ENCODE measurements around the gene CIT.

Gene CIT

DNA sequence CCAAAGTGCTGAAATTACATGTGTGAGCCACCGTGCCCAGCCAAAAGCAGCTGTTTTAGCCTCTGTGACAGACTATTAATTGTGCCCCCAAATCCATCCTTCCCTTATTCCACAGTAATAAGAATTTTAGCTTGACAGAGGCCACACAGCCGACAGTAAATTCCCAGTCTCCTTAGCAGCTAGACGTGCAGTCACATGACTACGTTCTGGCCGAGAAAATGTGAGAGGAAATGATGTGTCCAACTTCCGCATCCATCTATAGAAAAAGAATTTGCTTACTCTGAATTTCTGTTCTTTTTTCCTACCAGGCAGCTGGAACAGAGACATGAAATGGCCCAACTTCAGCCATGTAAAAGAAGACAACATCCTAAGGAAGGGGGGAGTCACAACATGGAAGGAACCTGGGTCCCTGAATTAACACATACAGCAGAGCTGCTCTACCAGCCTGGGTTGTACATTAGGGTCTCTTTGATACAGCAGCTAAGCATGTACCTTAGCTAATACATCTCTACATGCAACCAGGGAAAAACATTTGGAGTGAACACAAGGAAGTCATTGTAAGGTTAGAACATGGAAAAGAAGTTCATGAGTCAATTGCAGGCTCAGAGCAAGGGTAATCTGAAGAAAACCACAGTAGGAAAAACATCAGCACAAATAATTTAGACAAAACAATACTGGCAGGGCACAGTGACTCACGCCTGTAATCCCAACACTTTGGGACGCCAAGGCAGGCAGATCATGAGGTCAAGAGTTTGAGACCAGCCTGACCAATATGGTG lies 35.5 kb downstream of the CIT start:
- no peaks in the 10 kb centered on the region for H3K4me1 ChIP-seq
- H3K27me3 ChIP-seq: no peaks in the 10 kb centered on the region
- H3K4me3 ChIP-seq (ENCODE audit: low read depth, low read length): no peak overlapping the region
- DNase-seq: no peak
- peaks cover 33% of the 10 kb centered on the region for H3K36me3 ChIP-seq
- no peaks in the 10 kb centered on the region; the same call in 1 of the 2 replicates for H3K9me3 ChIP-seq
- TF ChIP-seq, protein P1, sequence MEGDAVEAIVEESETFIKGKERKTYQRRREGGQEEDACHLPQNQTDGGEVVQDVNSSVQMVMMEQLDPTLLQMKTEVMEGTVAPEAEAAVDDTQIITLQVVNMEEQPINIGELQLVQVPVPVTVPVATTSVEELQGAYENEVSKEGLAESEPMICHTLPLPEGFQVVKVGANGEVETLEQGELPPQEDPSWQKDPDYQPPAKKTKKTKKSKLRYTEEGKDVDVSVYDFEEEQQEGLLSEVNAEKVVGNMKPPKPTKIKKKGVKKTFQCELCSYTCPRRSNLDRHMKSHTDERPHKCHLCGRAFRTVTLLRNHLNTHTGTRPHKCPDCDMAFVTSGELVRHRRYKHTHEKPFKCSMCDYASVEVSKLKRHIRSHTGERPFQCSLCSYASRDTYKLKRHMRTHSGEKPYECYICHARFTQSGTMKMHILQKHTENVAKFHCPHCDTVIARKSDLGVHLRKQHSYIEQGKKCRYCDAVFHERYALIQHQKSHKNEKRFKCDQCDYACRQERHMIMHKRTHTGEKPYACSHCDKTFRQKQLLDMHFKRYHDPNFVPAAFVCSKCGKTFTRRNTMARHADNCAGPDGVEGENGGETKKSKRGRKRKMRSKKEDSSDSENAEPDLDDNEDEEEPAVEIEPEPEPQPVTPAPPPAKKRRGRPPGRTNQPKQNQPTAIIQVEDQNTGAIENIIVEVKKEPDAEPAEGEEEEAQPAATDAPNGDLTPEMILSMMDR (IDR thresholded peaks at IDR 0.05; ENCODE audit: low read depth, low read length): no peak

DNA sequence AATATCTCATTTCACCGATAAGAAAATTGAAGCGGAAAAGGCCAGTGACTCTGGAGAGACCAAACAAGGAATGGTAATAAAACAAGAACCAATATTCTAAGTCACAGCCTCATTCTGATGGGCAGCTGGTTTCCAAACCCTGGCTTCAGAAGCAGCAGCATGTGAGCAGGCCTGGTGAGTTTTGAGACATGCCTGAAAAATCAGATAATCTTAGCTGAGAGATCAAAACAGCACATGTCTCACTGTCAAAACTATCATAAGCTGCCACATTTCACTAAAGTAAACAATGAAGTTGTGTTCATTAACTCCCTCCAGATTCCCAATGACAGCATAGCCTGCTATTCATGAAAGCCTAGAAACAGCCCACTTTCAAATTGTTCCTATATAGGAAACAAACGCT lies 36.5 kb downstream of the CIT start:
- DNase-seq: no peak
- H3K27me3 ChIP-seq: no peaks in the 10 kb centered on the region
- H3K4me1 ChIP-seq: no peaks in the 10 kb centered on the region
- peaks cover 25% of the 10 kb centered on the region for H3K36me3 ChIP-seq
- H3K4me3 ChIP-seq (ENCODE audit: low read depth, low read length): no peak overlapping the region
- TF ChIP-seq, protein P1 (IDR thresholded peaks at IDR 0.05; ENCODE audit: low read depth, low read length): no peak
- H3K9me3 ChIP-seq: no peaks in the 10 kb centered on the region

DNA sequence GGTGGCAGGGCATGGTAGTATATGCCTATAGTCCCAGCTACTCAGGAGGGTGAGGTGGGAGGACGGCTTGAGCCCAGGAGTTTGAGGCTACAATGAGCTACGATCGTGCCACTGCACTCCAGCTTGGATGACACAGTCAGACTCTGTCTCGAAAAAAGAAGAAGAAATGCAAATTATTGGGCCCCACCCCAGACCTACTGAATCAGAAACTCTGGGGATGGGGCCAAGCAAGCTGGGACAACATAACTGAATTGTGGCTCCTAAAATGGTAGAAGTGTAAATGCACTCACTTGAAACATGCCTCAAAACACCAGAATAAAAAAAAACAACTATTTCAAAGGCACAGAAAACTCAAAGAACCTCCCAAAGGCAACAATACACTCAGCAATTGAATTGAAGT lies 37.0 kb downstream of the CIT start:
- Histone ChIP-seq H3K4me1 (no peaks in the 10 kb centered on the region), H3K9me3 (no peaks in the 10 kb centered on the region), H3K4me3 (ENCODE audit: low read depth, low read length) (no peak overlapping the region), H3K36me3 (peaks cover 25% of the 10 kb centered on the region), H3K27me3 (no peaks in the 10 kb centered on the region)
- TF ChIP-seq, protein P1 (IDR thresholded peaks at IDR 0.05; ENCODE audit: low read depth, low read length): no peak
- DNase-seq: no peak

DNA sequence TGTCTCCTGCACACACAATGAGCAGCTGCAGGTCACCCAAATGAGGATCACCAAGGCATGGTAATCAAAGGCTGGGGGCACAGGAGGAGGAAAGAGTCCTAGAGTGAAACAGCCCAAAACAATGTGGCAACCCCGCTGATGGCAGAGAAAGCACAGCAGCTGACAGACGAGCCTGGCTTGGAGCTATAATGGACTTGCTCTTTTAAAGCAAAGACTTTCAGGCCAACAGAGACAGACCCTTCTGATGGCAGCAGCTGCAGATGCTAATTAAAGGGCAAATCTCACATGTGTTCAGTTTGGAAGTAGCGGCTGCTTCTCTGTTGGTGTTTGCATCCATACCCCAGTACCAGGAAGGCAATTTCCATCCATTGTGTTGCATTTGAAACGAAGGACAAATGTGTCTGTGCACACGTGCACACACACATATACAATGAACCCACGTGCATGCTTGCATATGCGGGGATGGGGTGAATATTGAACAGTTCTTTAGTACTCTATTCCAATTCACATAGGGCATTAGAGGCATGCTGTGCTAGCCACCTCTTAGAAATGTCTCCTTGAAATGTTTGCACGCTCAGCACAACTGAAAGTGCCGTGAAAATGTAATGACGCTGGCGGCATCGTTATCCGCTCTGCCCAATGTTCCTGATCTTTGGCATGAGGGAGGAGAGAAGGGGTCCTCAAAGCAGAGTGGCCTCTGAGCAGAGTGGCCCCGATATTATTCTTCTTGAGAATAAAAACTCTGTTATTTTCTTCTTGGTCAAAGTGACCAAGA lies 38.1 kb downstream of the CIT start:
- no peak for DNase-seq
- no peak overlapping the region for H3K4me3 ChIP-seq (ENCODE audit: low read depth, low read length)
- peaks cover 19% of the 10 kb centered on the region for H3K36me3 ChIP-seq
- TF ChIP-seq, protein P1 (IDR thresholded peaks at IDR 0.05; ENCODE audit: low read depth, low read length): no peak
- H3K4me1 ChIP-seq: no peaks in the 10 kb centered on the region
- no peaks in the 10 kb centered on the region for H3K27me3 ChIP-seq
- H3K9me3 ChIP-seq: no peaks in the 10 kb centered on the region

DNA sequence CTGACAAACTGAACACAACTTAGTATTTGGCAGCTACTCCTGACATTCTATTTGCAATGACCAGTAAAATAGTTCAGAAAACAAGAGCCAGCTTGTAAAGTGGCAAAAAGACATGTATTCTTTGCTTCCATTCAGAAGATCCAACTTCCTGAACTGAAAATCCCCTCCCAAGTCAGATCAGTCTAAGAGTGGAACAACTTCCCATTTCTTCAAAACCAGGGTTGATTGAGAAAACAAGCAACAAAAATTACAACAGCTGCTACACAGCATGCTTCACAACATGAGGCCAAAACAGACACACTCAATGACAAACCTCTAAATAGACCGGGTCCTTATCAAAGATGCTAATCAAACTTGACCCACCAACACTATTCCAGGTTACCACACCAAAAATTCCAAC lies 40.3 kb downstream of the CIT start:
- Histone ChIP-seq H3K9me3 (no peaks in the 10 kb centered on the region), H3K4me3 (ENCODE audit: low read depth, low read length) (no peak overlapping the region), H3K4me1 (no peaks in the 10 kb centered on the region), H3K27me3 (no peaks in the 10 kb centered on the region), H3K36me3 (peaks cover 30% of the 10 kb centered on the region)
- DNase-seq: no peak
- TF ChIP-seq, protein P1 (IDR thresholded peaks at IDR 0.05; ENCODE audit: low read depth, low read length): no peak

DNA sequence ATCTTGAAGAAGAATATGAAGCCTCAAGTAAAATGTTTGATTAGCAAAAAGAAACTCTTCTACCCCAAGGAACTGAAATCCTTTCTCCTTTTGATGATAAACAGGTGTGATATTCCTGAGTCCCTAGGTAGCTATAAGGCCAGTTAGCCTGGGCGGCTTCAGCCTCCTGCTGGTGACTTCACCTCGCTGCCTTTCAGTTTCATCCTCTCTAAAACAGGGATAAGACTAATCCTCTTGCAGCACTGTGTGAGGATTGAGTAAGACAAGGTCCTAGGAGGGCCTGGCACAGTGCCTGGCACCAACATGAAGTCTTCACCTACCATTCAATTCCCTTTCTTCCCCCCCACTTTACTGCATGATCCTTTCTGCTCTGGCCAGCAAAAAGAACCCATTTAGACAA lies 42.1 kb downstream of the CIT start:
- H3K36me3 ChIP-seq: peaks cover 22% of the 10 kb centered on the region
- H3K27me3 ChIP-seq: no peaks in the 10 kb centered on the region
- H3K4me1 ChIP-seq: no peaks in the 10 kb centered on the region
- TF ChIP-seq, protein P1 (IDR thresholded peaks at IDR 0.05; ENCODE audit: low read depth, low read length): peak; percentile 30
- DNase-seq: no peak
- H3K9me3 ChIP-seq: no peaks in the 10 kb centered on the region
- no peak overlapping the region for H3K4me3 ChIP-seq (ENCODE audit: low read depth, low read length)
